NCI-H526 treated with DMSO at 0.1 percent for 48 hours (cell line): ENCODE data around the gene PITHD1.
"Not testable (repeated sequence)": the region's sequence is repeated elsewhere in the genome, so short reads cannot be mapped to it uniquely, and the experiment has no call there.

Source experiments
- DNase-seq: peaks from one replicate; lab custom pipeline; 2025; lab: John Stamatoyannopoulos, UW

PITHD1 gene, protein sequence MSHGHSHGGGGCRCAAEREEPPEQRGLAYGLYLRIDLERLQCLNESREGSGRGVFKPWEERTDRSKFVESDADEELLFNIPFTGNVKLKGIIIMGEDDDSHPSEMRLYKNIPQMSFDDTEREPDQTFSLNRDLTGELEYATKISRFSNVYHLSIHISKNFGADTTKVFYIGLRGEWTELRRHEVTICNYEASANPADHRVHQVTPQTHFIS

DNA sequence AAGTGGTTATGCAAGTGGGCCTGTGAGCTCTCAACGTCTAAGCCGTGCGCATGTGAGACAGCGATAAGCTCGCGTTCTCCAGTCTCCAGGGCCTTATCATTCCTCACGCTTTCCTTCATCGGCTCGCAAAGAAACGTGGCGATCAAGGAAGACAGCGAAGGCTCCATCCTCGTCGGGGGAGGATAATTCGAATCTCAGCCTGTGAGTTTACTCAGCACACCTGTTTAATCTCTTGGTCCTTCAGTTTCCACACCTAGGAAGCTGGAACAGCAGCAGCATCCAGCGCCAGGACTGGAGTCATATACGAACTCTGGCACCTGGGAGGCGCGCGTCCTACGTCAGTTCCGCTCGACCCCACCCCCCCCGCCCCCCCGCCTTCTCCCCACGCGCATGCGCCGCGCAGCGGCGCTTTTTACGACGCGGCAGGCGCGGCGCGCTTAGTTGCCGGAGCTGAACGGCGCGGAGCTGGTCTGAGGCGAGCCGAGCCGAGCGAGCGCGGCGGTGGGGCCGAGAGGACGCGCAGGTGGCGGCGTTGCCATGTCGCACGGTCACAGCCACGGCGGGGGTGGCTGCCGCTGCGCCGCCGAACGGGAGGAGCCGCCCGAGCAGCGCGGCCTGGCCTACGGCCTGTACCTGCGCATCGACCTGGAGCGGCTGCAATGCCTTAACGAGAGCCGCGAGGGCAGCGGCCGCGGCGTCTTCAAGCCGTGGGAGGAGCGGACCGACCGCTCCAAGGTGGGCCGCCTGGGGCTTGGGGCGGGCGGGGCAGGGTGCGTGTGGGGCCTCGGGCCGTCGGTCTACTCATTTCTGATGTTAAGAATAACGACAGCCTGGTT lies at the start of gene PITHD1:
Gene PITHD1 (plus strand): TSS at position 440 of the 836 bp plus-strand sequence. CDS start 98 bp downstream, at position 538.
- DNase-seq = peak; percentile 82

DNA sequence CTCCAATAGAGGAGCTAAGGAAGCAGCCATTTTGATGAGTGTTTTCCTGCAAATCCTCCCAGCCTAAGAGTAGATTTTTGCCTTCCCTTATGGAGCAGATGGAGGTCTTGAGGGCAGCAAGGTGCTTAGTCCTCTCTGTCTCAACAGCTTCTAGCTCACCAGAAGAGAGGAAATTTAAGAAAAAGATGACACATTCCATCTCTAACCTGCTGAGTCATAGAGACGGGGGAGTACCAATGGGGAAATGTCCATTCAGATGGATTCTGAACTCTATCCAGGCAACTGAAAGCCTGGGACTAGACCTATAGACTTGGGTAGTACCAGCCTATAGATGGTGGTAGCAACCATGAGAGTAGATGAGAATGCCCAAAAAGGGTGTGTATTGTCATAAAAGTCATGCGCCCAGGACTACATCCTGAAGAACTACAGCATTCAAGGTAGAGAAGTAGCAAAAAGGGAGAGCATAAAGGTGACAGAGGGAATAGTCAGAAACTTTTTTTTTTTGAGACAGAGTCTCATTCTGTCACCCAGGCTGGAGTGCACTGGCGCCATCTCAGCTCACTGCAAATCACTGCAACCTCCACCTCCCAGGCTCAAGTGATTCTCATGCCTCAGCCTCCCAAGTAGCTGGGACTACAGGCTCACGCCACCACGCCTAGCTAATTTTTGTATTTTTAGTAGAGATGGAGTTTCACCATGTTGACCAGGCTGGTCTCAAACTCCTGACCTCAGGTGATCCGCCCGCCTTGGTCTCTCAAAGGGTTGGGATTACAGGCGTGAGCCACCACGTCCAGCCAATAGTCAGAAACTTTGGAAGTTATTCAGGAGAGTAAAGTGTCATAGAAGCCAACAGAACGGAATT lies 45.6 kb upstream of the PITHD1 start:
- DNase-seq = no peak

DNA sequence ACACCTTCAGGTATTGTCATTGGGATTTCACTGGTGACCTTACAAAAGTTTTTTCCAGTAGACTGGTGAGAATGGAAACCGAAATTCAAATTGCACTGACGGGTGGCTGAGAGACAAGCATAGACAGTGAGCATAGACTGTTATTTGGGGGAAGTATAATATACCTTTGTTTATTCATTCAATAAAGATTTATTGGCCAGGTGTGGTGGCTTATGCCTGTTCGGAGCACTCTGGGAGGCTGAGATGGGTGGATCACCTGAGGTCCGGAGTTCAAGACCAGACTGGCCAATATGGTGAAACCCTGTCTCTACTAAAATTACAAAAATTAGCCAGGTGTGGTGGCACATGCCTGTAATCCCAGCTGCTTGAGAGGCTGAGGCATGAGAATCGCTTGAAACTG lies 44.9 kb upstream of the PITHD1 start:
- not testable (repeated sequence) for DNase-seq

DNA sequence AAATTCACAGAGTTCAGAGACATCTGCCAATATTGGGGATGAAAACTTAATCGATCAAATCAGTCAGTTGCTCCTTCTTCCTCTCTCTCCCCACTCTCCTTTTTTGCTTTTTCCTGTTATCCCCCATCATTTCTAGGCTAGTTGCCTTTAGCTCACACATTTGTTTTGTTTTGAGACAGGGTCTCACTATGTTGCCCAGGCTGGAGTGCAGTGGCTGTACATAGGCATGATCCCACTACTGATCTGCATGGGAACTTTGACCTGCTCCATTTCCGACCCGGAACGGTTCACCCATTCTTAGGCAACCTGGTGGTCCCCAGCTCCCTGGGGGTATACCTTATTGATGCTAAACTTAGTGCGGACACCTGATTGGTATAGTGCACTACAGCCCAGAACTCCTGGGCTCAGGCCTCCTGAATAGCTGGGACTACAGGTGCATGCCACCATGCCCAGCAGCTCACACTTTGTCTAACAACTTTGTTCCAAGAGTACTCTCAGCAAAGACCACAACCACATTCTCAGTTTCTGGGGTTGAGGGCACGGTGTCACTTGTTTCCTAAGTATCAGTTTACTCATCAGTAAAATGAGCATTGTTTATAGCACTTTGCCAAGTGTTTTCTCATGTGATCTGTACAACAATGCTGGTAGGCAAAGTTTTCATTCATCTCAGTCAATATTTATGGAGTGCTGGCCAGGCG lies 41.6 kb upstream of the PITHD1 start:
- no peak for DNase-seq

DNA sequence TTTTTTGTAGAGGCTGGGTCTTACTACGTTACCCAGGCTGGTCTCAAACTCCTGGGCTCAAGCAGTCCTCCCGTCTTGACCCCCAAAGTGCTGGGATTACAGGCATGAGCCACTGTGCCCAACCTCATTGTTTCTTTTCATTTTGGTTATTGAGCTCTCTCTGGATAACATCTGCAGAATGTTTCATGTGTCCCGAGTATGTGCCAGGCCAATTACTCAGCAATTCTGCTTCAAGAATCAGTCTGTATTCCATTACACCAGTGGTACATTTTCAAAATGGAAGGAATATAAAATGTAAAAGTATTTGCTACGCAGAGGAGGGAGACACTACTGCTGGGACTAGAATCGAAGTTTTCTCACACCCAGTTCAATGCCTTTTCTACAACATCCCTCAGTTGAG lies 36.6 kb upstream of the PITHD1 start:
- DNase-seq = no peak

DNA sequence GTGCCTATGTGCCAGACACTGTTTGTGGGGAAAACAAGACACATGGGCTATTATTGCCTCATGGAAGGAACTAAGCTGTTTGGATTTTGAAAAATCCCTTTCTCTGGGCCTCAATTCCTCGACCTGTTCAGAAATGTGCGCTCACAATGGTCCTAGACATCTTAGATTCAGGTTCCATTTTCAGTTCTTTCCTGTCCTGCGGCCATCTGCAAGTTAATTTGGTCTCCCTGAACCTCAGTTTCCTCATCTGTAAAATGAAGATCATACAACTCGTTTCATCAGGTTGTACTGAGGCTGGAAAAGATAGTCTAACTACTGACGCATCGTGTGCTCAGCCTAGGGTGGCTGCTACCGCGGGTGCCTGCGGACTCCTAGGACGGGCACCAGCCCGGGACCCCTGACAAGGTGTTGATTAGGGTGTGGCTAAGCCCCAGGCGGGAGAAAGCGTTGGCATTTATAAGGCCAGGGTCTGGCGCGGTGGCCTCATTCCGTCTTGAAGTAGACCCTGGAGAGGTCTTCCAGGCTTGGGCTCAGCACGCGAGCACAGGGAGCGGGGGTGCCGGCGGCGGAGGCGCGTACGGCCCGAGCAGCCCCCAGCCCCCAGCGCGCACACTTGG lies 35.4 kb upstream of the PITHD1 start:
- no peak for DNase-seq

DNA sequence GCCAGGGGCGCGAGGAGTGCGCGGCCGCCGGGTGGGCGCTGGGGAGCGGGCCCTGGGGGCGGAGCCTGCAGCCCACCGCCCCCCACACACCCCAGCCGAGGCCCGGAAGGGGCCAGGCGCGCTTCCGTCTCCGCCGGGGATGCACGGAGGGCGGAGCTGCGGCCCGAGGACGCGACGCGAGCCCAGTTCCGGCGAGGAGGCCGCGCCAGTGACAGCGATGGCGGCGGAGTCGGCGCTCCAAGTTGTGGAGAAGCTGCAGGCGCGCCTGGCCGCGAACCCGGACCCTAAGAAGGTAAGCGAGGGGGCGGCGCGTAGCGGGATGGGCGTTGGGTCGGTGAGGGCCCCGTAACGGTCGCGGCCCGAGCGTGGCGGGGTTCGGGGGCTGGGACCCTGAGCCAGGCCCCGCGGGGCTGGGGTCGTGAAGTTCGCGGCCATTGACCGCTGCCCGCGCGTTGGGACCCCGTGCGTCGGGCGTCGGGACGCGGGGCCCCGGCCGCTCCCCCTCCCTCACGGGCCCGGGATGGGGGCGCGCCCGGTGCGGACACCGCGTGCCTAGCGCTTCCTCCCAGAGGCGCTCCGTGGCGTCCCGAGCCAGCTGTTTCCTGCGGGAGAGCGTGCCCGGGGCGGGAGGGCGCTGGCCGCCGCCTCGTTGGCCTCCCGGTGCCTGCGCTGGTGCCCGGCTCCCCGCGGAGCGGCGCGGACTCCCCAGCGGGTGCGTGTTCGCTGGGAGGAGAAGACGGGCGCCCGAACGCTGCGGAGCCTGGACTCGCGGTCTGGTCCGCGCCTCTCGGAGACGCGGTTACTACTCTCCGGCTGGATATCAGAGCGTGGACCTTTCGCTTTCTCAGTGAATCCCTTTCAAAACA lies 34.7 kb upstream of the PITHD1 start, which contains the start of gene ELOA:
Gene ELOA (plus strand): TSS at position 185 of the 866 bp plus-strand sequence. CDS start 33 bp downstream, at position 218.
- DNase-seq = peak; percentile 55

DNA sequence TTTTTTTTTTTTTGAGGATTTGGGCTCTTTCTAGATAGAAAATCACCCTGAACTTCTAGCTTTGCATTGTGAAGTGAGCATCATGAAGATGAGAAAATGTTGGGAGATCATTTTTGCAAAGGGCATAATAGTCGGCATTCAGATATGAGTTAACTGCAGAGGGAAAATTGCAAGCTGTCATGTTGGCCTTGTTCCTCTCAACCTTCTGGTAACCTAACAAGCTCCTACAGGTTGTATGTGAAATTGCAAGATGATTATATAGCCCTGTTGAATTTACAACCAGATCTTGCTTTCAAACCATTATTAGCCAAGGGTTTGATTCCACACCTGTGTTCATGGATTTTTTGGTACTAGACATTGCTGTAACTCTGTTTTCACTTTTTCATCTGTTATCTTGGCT lies 32.7 kb upstream of the PITHD1 start:
- no peak for DNase-seq

DNA sequence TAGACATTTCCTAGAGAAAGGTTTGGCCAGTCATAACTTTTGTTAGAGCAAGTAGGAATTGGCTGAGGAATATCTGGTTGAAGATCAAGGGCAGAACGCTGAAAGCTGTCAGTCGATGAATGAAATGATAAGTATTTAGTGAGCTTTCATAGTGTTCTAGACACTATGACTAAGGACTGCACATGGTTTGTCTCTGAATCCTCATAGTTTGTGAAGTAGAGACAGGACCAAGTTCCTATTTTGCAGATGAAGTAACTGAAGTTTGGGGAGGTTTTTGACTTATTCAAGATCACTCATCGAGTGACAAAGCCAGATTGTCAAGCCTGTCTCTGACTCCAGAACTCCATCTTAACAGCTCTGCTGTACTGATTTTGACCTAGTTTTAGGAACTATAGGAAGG lies 30.2 kb upstream of the PITHD1 start:
- DNase-seq = no peak

DNA sequence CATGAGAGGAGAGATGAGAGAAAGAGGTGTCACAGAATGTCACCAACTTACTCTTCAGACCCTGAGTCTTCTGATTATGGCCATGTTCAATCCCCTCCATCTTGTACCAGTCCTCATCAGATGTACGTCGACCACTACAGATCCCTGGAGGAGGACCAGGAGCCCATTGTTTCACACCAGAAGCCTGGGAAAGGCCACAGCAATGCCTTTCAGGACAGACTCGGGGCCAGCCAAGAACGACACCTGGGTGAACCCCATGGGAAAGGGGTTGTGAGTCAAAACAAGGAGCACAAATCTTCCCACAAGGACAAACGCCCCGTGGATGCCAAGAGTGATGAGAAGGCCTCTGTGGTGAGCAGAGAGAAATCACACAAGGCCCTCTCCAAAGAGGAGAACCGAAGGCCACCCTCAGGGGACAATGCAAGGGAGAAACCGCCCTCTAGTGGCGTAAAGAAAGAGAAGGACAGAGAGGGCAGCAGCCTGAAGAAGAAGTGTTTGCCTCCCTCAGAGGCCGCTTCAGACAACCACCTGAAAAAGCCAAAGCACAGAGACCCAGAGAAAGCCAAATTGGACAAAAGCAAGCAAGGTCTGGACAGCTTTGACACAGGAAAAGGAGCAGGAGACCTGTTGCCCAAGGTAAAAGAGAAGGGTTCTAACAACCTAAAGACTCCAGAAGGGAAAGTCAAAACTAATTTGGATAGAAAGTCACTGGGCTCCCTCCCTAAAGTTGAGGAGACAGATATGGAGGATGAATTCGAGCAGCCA lies 27.0 kb upstream of the PITHD1 start:
- no peak for DNase-seq

DNA sequence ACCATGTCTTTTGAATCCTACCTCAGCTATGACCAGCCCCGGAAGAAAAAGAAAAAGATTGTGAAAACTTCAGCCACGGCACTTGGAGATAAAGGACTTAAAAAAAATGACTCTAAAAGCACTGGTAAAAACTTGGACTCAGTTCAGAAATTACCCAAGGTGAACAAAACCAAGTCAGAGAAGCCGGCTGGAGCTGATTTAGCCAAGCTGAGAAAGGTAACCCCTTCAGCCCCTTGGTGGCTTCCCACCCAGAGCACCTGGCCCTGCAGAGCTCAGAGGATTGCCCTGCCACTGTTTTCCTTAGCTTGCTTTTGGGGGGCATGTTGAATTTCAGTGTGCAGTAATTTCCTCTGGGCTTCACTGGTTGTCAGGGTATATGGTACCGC lies 26.4 kb upstream of the PITHD1 start:
- no peak for DNase-seq

DNA sequence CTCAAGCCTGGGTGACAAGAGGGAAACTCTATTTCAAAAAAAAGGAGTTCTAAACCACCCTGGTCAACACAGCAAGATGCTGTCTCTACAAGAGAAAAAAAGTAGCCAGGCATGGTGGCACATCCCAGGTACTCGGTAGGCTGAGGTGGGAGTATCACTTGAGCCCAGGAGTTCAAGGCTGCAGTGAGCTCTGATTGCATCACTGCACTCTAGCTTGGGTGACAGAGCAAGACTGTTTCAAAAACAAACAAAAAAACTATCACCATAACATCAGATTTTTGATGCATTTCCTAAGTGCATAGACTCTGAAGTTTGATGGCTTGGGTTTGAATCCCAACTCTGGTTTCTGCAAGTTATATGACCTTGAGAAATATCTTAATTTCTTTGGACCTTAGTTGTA lies 25.3 kb upstream of the PITHD1 start:
- no peak for DNase-seq

DNA sequence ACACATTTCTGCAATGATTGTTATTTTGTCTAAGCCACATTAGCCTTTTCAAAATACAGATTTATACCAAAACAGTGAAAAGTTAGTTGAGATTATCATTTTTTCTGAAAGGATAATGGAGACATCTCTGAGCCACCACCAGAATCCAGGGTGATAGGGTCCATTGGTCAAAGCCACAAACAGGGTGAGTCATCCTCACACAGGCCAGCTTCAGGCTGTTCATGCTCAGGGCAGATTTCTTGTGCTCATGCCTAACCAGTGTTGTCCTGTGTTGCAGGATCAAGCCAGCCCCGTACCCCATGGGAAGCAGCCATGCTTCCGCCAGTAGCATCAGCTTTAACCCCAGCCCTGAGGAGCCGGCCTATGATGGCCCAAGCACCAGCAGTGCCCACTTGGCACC lies 21.5 kb upstream of the PITHD1 start:
- DNase-seq = no peak

DNA sequence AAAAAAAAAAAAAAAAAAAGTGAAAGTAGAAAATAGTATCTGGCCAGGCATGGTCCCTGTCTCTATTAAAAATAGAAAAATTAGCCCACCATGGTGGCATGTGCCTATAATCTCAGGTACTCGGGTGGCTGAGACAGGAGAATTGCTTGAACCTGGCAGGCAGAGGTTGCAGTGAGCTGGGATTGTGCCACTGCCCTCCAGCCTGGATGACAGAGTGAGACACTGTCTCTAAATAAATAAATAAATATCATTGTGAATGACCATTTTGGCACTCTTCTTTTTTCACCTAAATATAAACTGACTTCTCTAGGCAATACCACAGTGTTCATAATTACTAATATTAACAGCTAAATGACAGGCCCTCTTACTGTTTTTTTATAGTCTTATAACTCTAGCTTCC lies 20.4 kb upstream of the PITHD1 start:
- DNase-seq = no peak

DNA sequence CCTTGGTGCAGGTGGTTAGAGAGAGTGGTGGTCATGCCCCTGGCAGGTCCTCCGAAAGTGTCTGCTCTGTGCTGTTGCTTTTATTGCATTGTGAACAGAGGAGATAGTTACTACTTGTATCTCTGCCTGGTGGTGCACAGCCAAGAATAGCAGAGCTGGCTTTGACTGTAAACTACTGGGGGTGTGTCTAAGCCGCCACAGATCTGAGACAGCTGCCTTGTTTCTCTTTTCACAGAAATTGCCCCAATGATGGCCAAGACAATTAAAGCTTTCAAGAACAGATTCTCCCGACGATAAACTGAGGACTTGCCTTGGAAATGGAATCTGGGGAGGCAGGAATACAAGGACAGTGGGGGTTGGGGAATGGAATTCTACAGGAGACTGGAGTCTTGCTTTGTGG lies 18.9 kb upstream of the PITHD1 start:
- DNase-seq = no peak

DNA sequence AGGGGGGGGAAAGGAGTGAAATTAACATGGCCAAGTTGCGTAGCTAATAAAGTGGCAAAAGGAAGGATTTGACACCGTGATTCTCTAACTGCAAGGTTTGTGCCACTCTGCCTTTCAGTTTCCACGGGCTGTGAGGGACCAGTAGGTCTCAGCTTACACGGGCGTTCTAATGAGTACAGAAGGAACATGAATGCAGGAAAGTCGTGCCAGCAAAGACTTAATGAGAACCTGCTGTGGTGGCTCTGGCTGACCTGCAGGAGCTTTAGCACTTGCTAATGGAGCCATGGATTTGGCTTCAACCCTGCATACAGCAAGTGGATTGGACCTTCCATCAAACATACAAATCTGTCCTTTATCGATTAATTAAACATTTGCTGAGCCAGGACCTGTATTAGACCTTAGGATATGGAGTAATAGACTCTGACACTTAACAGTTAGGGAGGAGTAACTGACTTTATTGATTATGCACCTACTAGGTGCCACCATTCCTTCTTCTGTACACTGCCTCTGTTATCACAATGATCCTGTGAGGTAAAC lies 15.1 kb upstream of the PITHD1 start:
- no peak for DNase-seq

DNA sequence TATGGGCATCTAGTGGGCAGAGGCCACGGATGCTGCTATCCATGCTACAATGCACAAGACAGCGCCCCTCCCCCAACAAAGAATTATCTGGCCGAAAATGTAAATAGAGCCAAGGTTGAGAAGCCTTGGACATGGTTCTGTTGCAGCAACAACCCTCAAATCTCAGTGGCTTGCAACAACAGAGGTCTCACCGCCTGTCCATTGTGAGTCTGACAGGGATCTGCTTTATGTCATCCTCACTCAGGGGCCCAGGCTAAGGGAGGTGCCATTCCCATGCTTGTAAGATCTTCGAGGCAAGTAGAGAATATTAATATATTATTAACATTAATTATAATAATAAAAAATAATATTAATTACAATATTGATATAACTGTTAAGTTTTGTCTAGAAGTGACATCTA lies 9.5 kb upstream of the PITHD1 start:
- DNase-seq = no peak

DNA sequence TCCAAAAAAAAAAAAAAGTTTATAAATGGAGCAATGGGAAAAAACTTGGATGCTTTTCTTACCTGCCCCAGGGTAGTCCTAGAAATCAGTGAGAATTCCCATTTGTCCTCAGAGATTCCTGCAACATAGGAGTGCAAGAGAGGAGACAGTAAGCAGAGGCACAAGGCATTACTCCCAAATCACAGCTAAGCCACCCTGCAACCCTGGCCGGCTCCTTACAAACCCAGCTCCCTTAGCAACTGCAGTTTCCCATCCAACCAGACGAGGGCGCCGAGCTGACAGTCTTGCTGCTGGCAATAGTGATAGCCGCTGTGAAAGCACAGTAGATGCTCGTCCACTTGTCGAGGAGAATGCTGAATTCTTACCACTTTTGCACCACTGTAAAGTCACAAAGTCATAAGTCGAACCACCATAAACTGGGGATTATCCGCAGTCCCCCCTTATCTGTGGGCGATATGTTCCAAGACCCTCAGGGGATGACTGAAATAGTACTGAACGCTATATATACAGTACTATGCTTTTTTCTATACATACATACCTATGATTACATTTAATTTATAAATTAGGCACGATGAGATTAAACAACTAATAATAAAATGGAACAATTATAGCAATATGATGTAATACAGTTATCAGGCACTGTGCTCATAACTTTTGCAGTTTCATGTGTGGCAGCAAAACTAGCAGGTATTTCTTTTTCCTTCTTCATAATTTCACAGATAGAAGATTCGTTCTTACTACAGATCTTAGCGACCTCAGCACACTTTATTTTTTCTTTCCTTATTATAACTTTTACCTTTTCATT lies 6.0 kb upstream of the PITHD1 start:
- DNase-seq = peak; percentile 55

DNA sequence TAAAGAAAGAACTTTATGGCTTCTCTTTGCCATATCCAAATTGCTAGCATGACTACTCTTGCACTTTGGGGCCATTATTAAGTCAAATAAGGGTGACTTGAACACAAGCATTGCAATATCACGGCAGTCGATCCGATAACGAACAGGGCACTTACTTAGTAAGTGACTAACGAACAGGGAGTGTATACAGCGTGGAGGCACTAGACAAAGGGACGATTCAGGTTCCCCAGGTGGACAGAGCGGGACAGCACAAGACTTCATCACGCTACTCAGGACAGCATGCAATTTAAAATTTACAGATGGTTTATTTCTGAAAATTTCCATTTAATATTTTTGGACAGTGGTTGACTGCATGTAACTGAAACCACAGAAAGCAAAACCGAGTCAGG lies 5.4 kb upstream of the PITHD1 start:
- peak; percentile 37 for DNase-seq
